GM12878 (cell line): ENCODE results near the gene VMO1. TPM values are rescaled to one million over a fixed set of nuclear protein-coding genes. Genes with fewer than 3 reads are reported as not detected.

Experiments used
- ATAC-seq: fragments of 200-7000 bp; cut with Tn5 transposase; 3 replicates; pipeline ENCODE4 v1.9.1; 2020; ENCODE audit warnings: mild to moderate bottlenecking, moderate library complexity
- BruUV-seq: library from RNA; stranded (reverse); fragments of 400-500 nt; replicated peaks from 2 replicates; lab custom pipeline; 2021; lab: Mats Ljungman, UMichigan
- CTCF ChIA-PET: fragments of 300-600 bp; sonication (Branson Sonifier 250); formaldehyde crosslinking; extraction: SDS; loops from one replicate; lab custom pipeline; 2021; ENCODE audit warnings: inconsistent platforms; lab: Yijun Ruan, JAX
- POLR2A ChIA-PET: fragments of 350-600 bp; formaldehyde crosslinking; extraction: SDS; loops from one replicate; lab custom pipeline; 2021; ENCODE audit warnings: inconsistent platforms; lab: Charles Lee
- RAD21 ChIA-PET: fragments of 300-600 bp; sonication (Branson Sonifier 250); formaldehyde crosslinking; loops from one replicate; lab custom pipeline; 2023; ENCODE audit warnings: antibody characterized with exemption; ENCODE audit not compliant: unreplicated experiment; lab: Charles Lee
- SMC1A ChIA-PET: fragments of 300-600 bp; sonication (Branson Sonifier 250); formaldehyde crosslinking; loops from one replicate; lab custom pipeline; 2023; ENCODE audit not compliant: unreplicated experiment, uncharacterized antibody; lab: Charles Lee
- DNase-seq: peaks from one replicate; pipeline ENCODE4 v3.0.0-alpha.2; 2011; ENCODE audit warnings: low read depth, low spot score
- FAIRE-seq: peaks from 3 replicates; lab custom pipeline; 2011; peaks lifted over from hg19 to GRCh38; lab: Jason Lieb, UNC
- H2AFZ ChIP-seq: 2 replicates; pipeline ENCODE4 v1.6.0; 2011; ENCODE audit warnings: low read depth, low read length, control low read depth; ENCODE audit not compliant: control insufficient read depth
- H3K27ac ChIP-seq: 2 replicates; pipeline ENCODE4 v1.5.1; 2011; ENCODE audit warnings: control low read depth; ENCODE audit not compliant: control insufficient read depth, insufficient read depth
- H3K27me3 ChIP-seq, 2 experiments: replicated peaks in 1 of 2; 2 replicates each; pipeline versions ENCODE4 v1.6.0 to v1.6.1; 2011; ENCODE audit warnings: low read length in 1 of 2; ENCODE audit not compliant: control insufficient read depth in 2 of 2, insufficient read depth in 2 of 2
- H3K36me3 ChIP-seq, 2 experiments: 2 replicates each; pipeline ENCODE4 v1.5.1; 2011; ENCODE audit warnings: low read length in 1 of 2; ENCODE audit not compliant: control insufficient read depth in 2 of 2, insufficient read depth in 2 of 2
- H3K4me1 ChIP-seq: 2 replicates; pipeline ENCODE4 v1.6.1; 2011; ENCODE audit warnings: mild to moderate bottlenecking, low read length, moderate library complexity, mixed read lengths; ENCODE audit not compliant: control insufficient read depth, insufficient read depth
- H3K4me2 ChIP-seq: 2 replicates; pipeline ENCODE4 v1.6.0; 2011; ENCODE audit warnings: control low read depth; ENCODE audit not compliant: control insufficient read depth, insufficient read depth
- H3K4me3 ChIP-seq: fragments of 200-600 bp; sonication (generic); 2 replicates; pipeline ENCODE4 v1.5.1; 2016
- H3K79me2 ChIP-seq: 2 replicates; pipeline ENCODE4 v1.6.0; 2011; ENCODE audit warnings: low read length; ENCODE audit not compliant: control insufficient read depth, insufficient read depth
- H3K9ac ChIP-seq: 2 replicates; pipeline ENCODE4 v1.8.0; 2011; ENCODE audit warnings: low read length, control low read depth, mixed read lengths; ENCODE audit not compliant: control insufficient read depth, insufficient read depth
- H3K9me3 ChIP-seq: replicated peaks from 3 replicates; pipeline ENCODE4 v1.5.1; 2011; ENCODE audit warnings: mild to moderate bottlenecking, low read length; ENCODE audit not compliant: control insufficient read depth, insufficient read depth
- H4K20me1 ChIP-seq: 2 replicates; pipeline ENCODE4 v1.6.0; 2011; ENCODE audit not compliant: control insufficient read depth, insufficient read depth
- BHLHE40 ChIP-seq, 2 experiments: fragments of 450-650 bp in 1 of 2; IDR thresholded peaks; 2 replicates each; pipeline ENCODE4 v1.6.1; 2011 to 2017; ENCODE audit warnings: low read depth in 2 of 2, borderline replicate concordance in 1 of 2, improper control_type of control experiment in 1 of 2, low read length in 1 of 2, mild to moderate bottlenecking in 1 of 2
- CTCF ChIP-seq, 3 experiments: IDR thresholded peaks in 2 of 3; conservative IDR thresholded peaks in 1 of 3; 2 replicates each; pipeline ENCODE4 v1.5.1; 2011; ENCODE audit warnings: low read depth in 3 of 3, low read length in 3 of 3, mild to moderate bottlenecking in 3 of 3, control low read depth in 2 of 3, moderate library complexity in 2 of 3, inconsistent platforms in 1 of 3, mixed read lengths in 1 of 3; ENCODE audit not compliant: control insufficient read depth in 2 of 3, insufficient read depth in 1 of 3; ENCODE audit errors: extremely low read depth in 1 of 3
- FOXM1 ChIP-seq: IDR thresholded peaks from 2 replicates; pipeline ENCODE4 v1.6.1; 2012; ENCODE audit warnings: low read depth, mild to moderate bottlenecking, inconsistent platforms, low read length, moderate library complexity
- ZBED1 ChIP-seq: IDR thresholded peaks from 2 replicates; pipeline ENCODE4 v1.6.1; 2016; ENCODE audit warnings: borderline replicate concordance
- ZNF622 ChIP-seq: fragments of 450-650 bp; IDR thresholded peaks from 2 replicates; pipeline ENCODE4 v1.6.1; 2017; ENCODE audit warnings: mild to moderate bottlenecking, inconsistent platforms
- WGBS: methylation state at CpG from one replicate; pipeline ENCODE4 v1.1.6; 2016; ENCODE audit warnings: low lambda C conversion rate; ENCODE audit not compliant: insufficient replicate concordance, insufficient coverage; ENCODE audit errors: missing lambda C conversion rate; 5-methylcytosine and 5-hydroxymethylcytosine counted together
- in situ Hi-C: fragments of 300-500 bp; cut with MboI; formaldehyde crosslinking; loops from 9 replicates; pipeline ENCODE4 v1.14.3; 2018; ENCODE audit warnings: mixed read lengths
- intact Hi-C: fragments of 100-400 bp; cut with micrococcal nuclease; formaldehyde crosslinking; loops from one replicate; pipeline ENCODE4 v1.14.2; 2022; ENCODE audit not compliant: unreplicated experiment
- polyA plus RNA-seq, 11 experiments: library from polyadenylated mRNA; depleted of rRNA in 4 of 11; unstranded in 6 of 11; stranded (reverse) in 5 of 11; fragments of >200 nt; fragmentation: Nextera tagmentation in 4 of 11; fragmentation: Illumina TruSeq in 1 of 11; extraction: Ambion mirVana in 4 of 11; extraction: Trizol in 1 of 11; gene quantifications; 1 replicate in 1 of 11; 2 replicates in 10 of 11; pipeline versions ENCODE4 v1.2.1 to v1.2.3, GENCODE V29; 2011 to 2016; ENCODE audit warnings: inconsistent platforms in 2 of 11, missing spikeins in 2 of 11, low read depth in 1 of 11
- total RNA-seq, 4 experiments: library from RNA; depleted of rRNA in 3 of 4; stranded (reverse); fragments of >200 nt in 3 of 4; fragmentation: Illumina TruSeq in 1 of 4; extraction: Trizol in 1 of 4; gene quantifications; 2 replicates each; pipeline versions ENCODE4 v1.2.1 to v1.2.3, GENCODE V29; 2013 to 2021

VMO1 gene
- total and polyA plus RNA-seq, 10 of the 15 experiments (the other 5 are each of a cell fraction or from before 2014, with no cell fraction given), result 0.27 to 0.54 (median 0.31) TPM; not detected in 7

GRCh38 chr17:4764595-4764994, 21.6 kb downstream of the VMO1 start:
- RAD21 ChIA-PET, result no interaction called here
- no peak overlapping the region for H3K27ac ChIP-seq
- no peak overlapping the region for H3K9ac ChIP-seq
- no peak for TF ChIP-seq ZNF622
- TF ChIP-seq FOXM1, result no peak
- no peak for TF ChIP-seq ZBED1
- TF ChIP-seq, all 136 proteins: peak for 0
- Histone ChIP-seq H3K9me3 (no peaks in the 10 kb centered on the region), H3K36me3 (no peaks in the 10 kb centered on the region), H4K20me1 (no peaks in the 10 kb centered on the region), H3K4me3 (no peak overlapping the region), H3K4me2 (no peak overlapping the region), H3K4me1 (no peaks in the 10 kb centered on the region), H2AFZ (no peak overlapping the region), H3K27me3 (no peaks in the 10 kb centered on the region), H3K79me2 (no peaks in the 10 kb centered on the region)
- in situ Hi-C loops, result no loop called here
- no peak for FAIRE-seq
- no peak for DNase-seq
- WGBS, result 65% methylated on average over 3 of the region's 3 CpGs
- ATAC-seq, result no peak
- no TSS peak for BruUV-seq
- intact Hi-C loops, result no loop called here
- ChIA-PET POLR2A (no interaction called here), CTCF (interaction anchor here (1.9 kb wide), 1 partner anchor 138 kb away, joined by 4 read pairs; the partner anchor contains the start of gene CHRNE), SMC1A (interaction anchor here (0.8 kb wide), 1 partner anchor 94 kb away, joined by 3 read pairs; no protein-coding TSS in a partner anchor)

- H3K4me2 ChIP-seq, result no peak overlapping the region
- no peaks in the 10 kb centered on the region for H3K36me3 ChIP-seq
- H3K27ac ChIP-seq, result no peak overlapping the region
- no peak for TF ChIP-seq CTCF (IDR thresholded peaks at IDR 0.05 in 2 of 3, conservative IDR thresholded peaks at IDR 0.05 in 1 of 3; ENCODE audit: control insufficient read depth in 2 of 3, extremely low read depth in 1 of 3, insufficient read depth in 1 of 3, low read depth in 3 of 3, low read length in 3 of 3)
- peak in 1 of 2 experiments; percentile 26; a peak in 1 of 4 replicates for TF ChIP-seq BHLHE40 (IDR thresholded peaks at IDR 0.05; ENCODE audit: borderline replicate concordance in 1 of 2, low read depth in 2 of 2, low read length in 1 of 2)
- no peak for FAIRE-seq
- BruUV-seq, result no TSS peak
- no peak overlapping the region for H2AFZ ChIP-seq
- ATAC-seq, result no peak
- H3K9ac ChIP-seq, result no peak overlapping the region
- H3K27me3 ChIP-seq, result peaks cover 0 to 2% of the 10 kb centered on the region in 2 experiments; a peak in 1 of 4 replicates
- no peak overlapping the region for H3K4me3 ChIP-seq
- H3K79me2 ChIP-seq, result no peaks in the 10 kb centered on the region
- in situ Hi-C loops, result no loop called here
- H3K4me1 ChIP-seq, result no peaks in the 10 kb centered on the region
- SMC1A ChIA-PET, result no interaction called here
- DNase-seq, result no peak
- RAD21 ChIA-PET, result no interaction called here
- CTCF ChIA-PET, result no interaction called here
- intact Hi-C loops, result no loop called here
- H3K9me3 ChIP-seq, result no peaks in the 10 kb centered on the region
- H4K20me1 ChIP-seq, result no peaks in the 10 kb centered on the region
- POLR2A ChIA-PET, result no interaction called here
- WGBS, result 55% methylated on average over 10 of the region's 10 CpGs
These were observed 26.4 kb downstream of the VMO1 start for GRCh38 chr17:4759776-4760236.
